GM12878 (cell line): ENCODE data around the gene IGLL1. TPM values are rescaled to one million over a fixed set of nuclear protein-coding genes. Genes with fewer than 3 reads are reported as not detected.

Source experiments
- ATAC-seq: fragments of 200-7000 bp; cut with Tn5 transposase; 3 replicates; pipeline ENCODE4 v1.9.1; 2020; ENCODE audit warnings: mild to moderate bottlenecking, moderate library complexity
- BruUV-seq: library from RNA; stranded (reverse); fragments of 400-500 nt; replicated peaks from 2 replicates; lab custom pipeline; 2021; lab: Mats Ljungman, UMichigan
- CTCF ChIA-PET: fragments of 300-600 bp; sonication (Branson Sonifier 250); formaldehyde crosslinking; extraction: SDS; loops from one replicate; lab custom pipeline; 2021; ENCODE audit warnings: inconsistent platforms; lab: Yijun Ruan, JAX
- POLR2A ChIA-PET: fragments of 350-600 bp; formaldehyde crosslinking; extraction: SDS; loops from one replicate; lab custom pipeline; 2021; ENCODE audit warnings: inconsistent platforms; lab: Charles Lee
- RAD21 ChIA-PET: fragments of 300-600 bp; sonication (Branson Sonifier 250); formaldehyde crosslinking; loops from one replicate; lab custom pipeline; 2023; ENCODE audit warnings: antibody characterized with exemption; ENCODE audit not compliant: unreplicated experiment; lab: Charles Lee
- SMC1A ChIA-PET: fragments of 300-600 bp; sonication (Branson Sonifier 250); formaldehyde crosslinking; loops from one replicate; lab custom pipeline; 2023; ENCODE audit not compliant: unreplicated experiment, uncharacterized antibody; lab: Charles Lee
- DNase-seq: peaks from one replicate; pipeline ENCODE4 v3.0.0-alpha.2; 2011; ENCODE audit warnings: low read depth, low spot score
- FAIRE-seq: peaks from 3 replicates; lab custom pipeline; 2011; peaks lifted over from hg19 to GRCh38; lab: Jason Lieb, UNC
- H2AFZ ChIP-seq: 2 replicates; pipeline ENCODE4 v1.6.0; 2011; ENCODE audit warnings: low read depth, low read length, control low read depth; ENCODE audit not compliant: control insufficient read depth
- H3K27ac ChIP-seq: 2 replicates; pipeline ENCODE4 v1.5.1; 2011; ENCODE audit warnings: control low read depth; ENCODE audit not compliant: control insufficient read depth, insufficient read depth
- H3K27me3 ChIP-seq, 2 experiments: replicated peaks in 1 of 2; 2 replicates each; pipeline versions ENCODE4 v1.6.0 to v1.6.1; 2011; ENCODE audit warnings: low read length in 1 of 2; ENCODE audit not compliant: control insufficient read depth in 2 of 2, insufficient read depth in 2 of 2
- H3K36me3 ChIP-seq, 2 experiments: 2 replicates each; pipeline ENCODE4 v1.5.1; 2011; ENCODE audit warnings: low read length in 1 of 2; ENCODE audit not compliant: control insufficient read depth in 2 of 2, insufficient read depth in 2 of 2
- H3K4me1 ChIP-seq: 2 replicates; pipeline ENCODE4 v1.6.1; 2011; ENCODE audit warnings: mild to moderate bottlenecking, low read length, moderate library complexity, mixed read lengths; ENCODE audit not compliant: control insufficient read depth, insufficient read depth
- H3K4me2 ChIP-seq: 2 replicates; pipeline ENCODE4 v1.6.0; 2011; ENCODE audit warnings: control low read depth; ENCODE audit not compliant: control insufficient read depth, insufficient read depth
- H3K4me3 ChIP-seq: fragments of 200-600 bp; sonication (generic); 2 replicates; pipeline ENCODE4 v1.5.1; 2016
- H3K79me2 ChIP-seq: 2 replicates; pipeline ENCODE4 v1.6.0; 2011; ENCODE audit warnings: low read length; ENCODE audit not compliant: control insufficient read depth, insufficient read depth
- H3K9ac ChIP-seq: 2 replicates; pipeline ENCODE4 v1.8.0; 2011; ENCODE audit warnings: low read length, control low read depth, mixed read lengths; ENCODE audit not compliant: control insufficient read depth, insufficient read depth
- H3K9me3 ChIP-seq: replicated peaks from 3 replicates; pipeline ENCODE4 v1.5.1; 2011; ENCODE audit warnings: mild to moderate bottlenecking, low read length; ENCODE audit not compliant: control insufficient read depth, insufficient read depth
- H4K20me1 ChIP-seq: 2 replicates; pipeline ENCODE4 v1.6.0; 2011; ENCODE audit not compliant: control insufficient read depth, insufficient read depth
- CEBPB ChIP-seq, 2 experiments: fragments of 150-350 bp in 1 of 2; IDR thresholded peaks; 2 replicates each; pipeline ENCODE4 v1.6.1; 2012 to 2014; ENCODE audit warnings: low read depth in 2 of 2, low read length in 2 of 2, borderline replicate concordance in 1 of 2, inconsistent platforms in 1 of 2
- HDAC6 ChIP-seq: fragments of 200-600 bp; sonication (generic); IDR thresholded peaks from one replicate; pipeline ENCODE4 v1.8.0; 2017; ENCODE audit warnings: antibody characterized with exemption; ENCODE audit not compliant: unreplicated experiment
- HDGF ChIP-seq: fragments of 450-650 bp; IDR thresholded peaks from 2 replicates; pipeline ENCODE4 v1.6.1; 2016; ENCODE audit warnings: antibody characterized with exemption
- NR2C1 ChIP-seq: fragments of 450-650 bp; IDR thresholded peaks from 2 replicates; pipeline ENCODE4 v1.6.1; 2017; ENCODE audit warnings: antibody characterized with exemption, mild to moderate bottlenecking, moderate library complexity
- POLR2AphosphoS5 ChIP-seq: IDR thresholded peaks from 2 replicates; pipeline ENCODE4 v1.6.1; 2011; ENCODE audit warnings: mild to moderate bottlenecking, low read length, inconsistent platforms
- RAD21 ChIP-seq: IDR thresholded peaks from 2 replicates; pipeline ENCODE4 v1.6.1; 2011; ENCODE audit warnings: mild to moderate bottlenecking, low read depth, low read length, moderate library complexity; ENCODE audit not compliant: insufficient read depth
- RCOR1 ChIP-seq: conservative IDR thresholded peaks from 2 replicates; pipeline ENCODE4 v1.6.1; 2012; ENCODE audit warnings: low read depth, low read length, improper control_type of control experiment
- SKIL ChIP-seq: fragments of 450-650 bp; IDR thresholded peaks from 2 replicates; pipeline ENCODE4 v1.6.1; 2017; ENCODE audit warnings: mild to moderate bottlenecking, low read depth, inconsistent platforms; ENCODE audit not compliant: poor library complexity, severe bottlenecking
- SREBF1 ChIP-seq: IDR thresholded peaks from 2 replicates; pipeline ENCODE4 v1.6.1; 2012; ENCODE audit warnings: mild to moderate bottlenecking, low read length
- TBL1XR1 ChIP-seq: IDR thresholded peaks from 2 replicates; pipeline ENCODE4 v1.6.1; 2012; ENCODE audit warnings: low read depth, low read length, improper control_type of control experiment
- ZBED1 ChIP-seq: IDR thresholded peaks from 2 replicates; pipeline ENCODE4 v1.6.1; 2016; ENCODE audit warnings: borderline replicate concordance
- ZZZ3 ChIP-seq: IDR thresholded peaks from 2 replicates; pipeline ENCODE4 v1.6.1; 2011; ENCODE audit warnings: low read depth; ENCODE audit not compliant: control insufficient read depth, insufficient read length
- WGBS: methylation state at CpG from one replicate; pipeline ENCODE4 v1.1.6; 2016; ENCODE audit warnings: low lambda C conversion rate; ENCODE audit not compliant: insufficient replicate concordance, insufficient coverage; ENCODE audit errors: missing lambda C conversion rate; 5-methylcytosine and 5-hydroxymethylcytosine counted together
- in situ Hi-C: fragments of 300-500 bp; cut with MboI; formaldehyde crosslinking; loops from 9 replicates; pipeline ENCODE4 v1.14.3; 2018; ENCODE audit warnings: mixed read lengths
- intact Hi-C: fragments of 100-400 bp; cut with micrococcal nuclease; formaldehyde crosslinking; loops from one replicate; pipeline ENCODE4 v1.14.2; 2022; ENCODE audit not compliant: unreplicated experiment
- polyA plus RNA-seq, 11 experiments: library from polyadenylated mRNA; depleted of rRNA in 4 of 11; unstranded in 6 of 11; stranded (reverse) in 5 of 11; fragments of >200 nt; fragmentation: Nextera tagmentation in 4 of 11; fragmentation: Illumina TruSeq in 1 of 11; extraction: Ambion mirVana in 4 of 11; extraction: Trizol in 1 of 11; gene quantifications; 1 replicate in 1 of 11; 2 replicates in 10 of 11; pipeline versions ENCODE4 v1.2.1 to v1.2.3, GENCODE V29; 2011 to 2016; ENCODE audit warnings: inconsistent platforms in 2 of 11, missing spikeins in 2 of 11, low read depth in 1 of 11
- total RNA-seq, 4 experiments: library from RNA; depleted of rRNA in 3 of 4; stranded (reverse); fragments of >200 nt in 3 of 4; fragmentation: Illumina TruSeq in 1 of 4; extraction: Trizol in 1 of 4; gene quantifications; 2 replicates each; pipeline versions ENCODE4 v1.2.1 to v1.2.3, GENCODE V29; 2013 to 2021
- TF ChIP-seq, protein P1 (sequence below): fragments of 450-650 bp; IDR thresholded peaks from 2 replicates; pipeline ENCODE4 v1.6.1; 2017; ENCODE audit warnings: mild to moderate bottlenecking, moderate library complexity
- TF ChIP-seq, protein P2 (sequence below): fragments of 450-650 bp; IDR thresholded peaks from 2 replicates; pipeline ENCODE4 v1.6.1; 2018; ENCODE audit warnings: mild to moderate bottlenecking, low read depth, moderate library complexity; ENCODE audit not compliant: partially characterized antibody

IGLL1 gene
- total and polyA plus RNA-seq, 10 of the 15 experiments (the other 5 are each of a cell fraction or from before 2014, with no cell fraction given) = not detected

DNA sequence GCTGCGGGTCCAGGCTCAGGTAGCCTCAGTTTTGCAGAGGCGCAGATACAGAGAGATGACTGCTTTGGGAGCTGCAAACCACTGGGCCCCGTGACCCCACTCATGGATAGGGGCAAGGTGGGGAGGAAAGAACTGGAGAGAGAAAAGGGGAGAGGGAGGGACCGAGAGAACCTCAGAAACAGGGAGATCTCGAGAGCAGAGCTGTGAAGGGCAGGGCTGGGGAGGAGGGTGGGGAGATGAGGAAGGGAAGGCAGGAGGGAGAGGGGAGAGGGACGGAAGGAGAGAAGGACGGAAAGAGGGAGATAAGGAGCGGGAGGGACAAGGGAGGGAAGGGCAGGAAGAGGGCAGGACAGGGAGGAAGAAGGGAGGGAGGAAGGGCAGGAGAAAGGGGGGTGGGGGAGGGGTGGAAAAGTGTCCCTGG, 46.3 kb downstream of the IGLL1 start:
- Histone ChIP-seq H2AFZ (no peak overlapping the region), H3K27ac (no peak overlapping the region)
- TF ChIP-seq, protein P1, sequence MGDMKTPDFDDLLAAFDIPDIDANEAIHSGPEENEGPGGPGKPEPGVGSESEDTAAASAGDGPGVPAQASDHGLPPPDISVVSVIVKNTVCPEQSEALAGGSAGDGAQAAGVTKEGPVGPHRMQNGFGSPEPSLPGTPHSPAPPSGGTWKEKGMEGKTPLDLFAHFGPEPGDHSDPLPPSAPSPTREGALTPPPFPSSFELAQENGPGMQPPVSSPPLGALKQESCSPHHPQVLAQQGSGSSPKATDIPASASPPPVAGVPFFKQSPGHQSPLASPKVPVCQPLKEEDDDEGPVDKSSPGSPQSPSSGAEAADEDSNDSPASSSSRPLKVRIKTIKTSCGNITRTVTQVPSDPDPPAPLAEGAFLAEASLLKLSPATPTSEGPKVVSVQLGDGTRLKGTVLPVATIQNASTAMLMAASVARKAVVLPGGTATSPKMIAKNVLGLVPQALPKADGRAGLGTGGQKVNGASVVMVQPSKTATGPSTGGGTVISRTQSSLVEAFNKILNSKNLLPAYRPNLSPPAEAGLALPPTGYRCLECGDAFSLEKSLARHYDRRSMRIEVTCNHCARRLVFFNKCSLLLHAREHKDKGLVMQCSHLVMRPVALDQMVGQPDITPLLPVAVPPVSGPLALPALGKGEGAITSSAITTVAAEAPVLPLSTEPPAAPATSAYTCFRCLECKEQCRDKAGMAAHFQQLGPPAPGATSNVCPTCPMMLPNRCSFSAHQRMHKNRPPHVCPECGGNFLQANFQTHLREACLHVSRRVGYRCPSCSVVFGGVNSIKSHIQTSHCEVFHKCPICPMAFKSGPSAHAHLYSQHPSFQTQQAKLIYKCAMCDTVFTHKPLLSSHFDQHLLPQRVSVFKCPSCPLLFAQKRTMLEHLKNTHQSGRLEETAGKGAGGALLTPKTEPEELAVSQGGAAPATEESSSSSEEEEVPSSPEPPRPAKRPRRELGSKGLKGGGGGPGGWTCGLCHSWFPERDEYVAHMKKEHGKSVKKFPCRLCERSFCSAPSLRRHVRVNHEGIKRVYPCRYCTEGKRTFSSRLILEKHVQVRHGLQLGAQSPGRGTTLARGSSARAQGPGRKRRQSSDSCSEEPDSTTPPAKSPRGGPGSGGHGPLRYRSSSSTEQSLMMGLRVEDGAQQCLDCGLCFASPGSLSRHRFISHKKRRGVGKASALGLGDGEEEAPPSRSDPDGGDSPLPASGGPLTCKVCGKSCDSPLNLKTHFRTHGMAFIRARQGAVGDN = no peak
- TF ChIP-seq, protein P2, sequence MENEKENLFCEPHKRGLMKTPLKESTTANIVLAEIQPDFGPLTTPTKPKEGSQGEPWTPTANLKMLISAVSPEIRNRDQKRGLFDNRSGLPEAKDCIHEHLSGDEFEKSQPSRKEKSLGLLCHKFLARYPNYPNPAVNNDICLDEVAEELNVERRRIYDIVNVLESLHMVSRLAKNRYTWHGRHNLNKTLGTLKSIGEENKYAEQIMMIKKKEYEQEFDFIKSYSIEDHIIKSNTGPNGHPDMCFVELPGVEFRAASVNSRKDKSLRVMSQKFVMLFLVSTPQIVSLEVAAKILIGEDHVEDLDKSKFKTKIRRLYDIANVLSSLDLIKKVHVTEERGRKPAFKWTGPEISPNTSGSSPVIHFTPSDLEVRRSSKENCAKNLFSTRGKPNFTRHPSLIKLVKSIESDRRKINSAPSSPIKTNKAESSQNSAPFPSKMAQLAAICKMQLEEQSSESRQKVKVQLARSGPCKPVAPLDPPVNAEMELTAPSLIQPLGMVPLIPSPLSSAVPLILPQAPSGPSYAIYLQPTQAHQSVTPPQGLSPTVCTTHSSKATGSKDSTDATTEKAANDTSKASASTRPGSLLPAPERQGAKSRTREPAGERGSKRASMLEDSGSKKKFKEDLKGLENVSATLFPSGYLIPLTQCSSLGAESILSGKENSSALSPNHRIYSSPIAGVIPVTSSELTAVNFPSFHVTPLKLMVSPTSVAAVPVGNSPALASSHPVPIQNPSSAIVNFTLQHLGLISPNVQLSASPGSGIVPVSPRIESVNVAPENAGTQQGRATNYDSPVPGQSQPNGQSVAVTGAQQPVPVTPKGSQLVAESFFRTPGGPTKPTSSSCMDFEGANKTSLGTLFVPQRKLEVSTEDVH = no peak
- no peak for TF ChIP-seq ZBED1
- no peak for TF ChIP-seq RCOR1
- no peak for TF ChIP-seq HDGF
- no peak for TF ChIP-seq POLR2AphosphoS5
- TF ChIP-seq TBL1XR1 = no peak
- TF ChIP-seq CEBPB (IDR thresholded peaks at IDR 0.05; ENCODE audit: borderline replicate concordance in 1 of 2, low read depth in 2 of 2, low read length in 2 of 2) = no peak
- no peak for TF ChIP-seq NR2C1
- no peak for TF ChIP-seq HDAC6
- TF ChIP-seq RAD21 = no peak
- no peak for TF ChIP-seq ZZZ3
- TF ChIP-seq SREBF1 = no peak
- TF ChIP-seq SKIL = no peak

More for the DNA sequence above, 46.3 kb downstream of the IGLL1 start:
- SMC1A ChIA-PET = no interaction called here
- no peaks in the 10 kb centered on the region for H3K36me3 ChIP-seq
- 72% methylated on average over 4 of the region's 8 CpGs for WGBS
- in situ Hi-C loops = no loop called here
- no peak overlapping the region for H3K9ac ChIP-seq
- DNase-seq (no peak), ATAC-seq (no peak), FAIRE-seq (no peak)
- no peaks in the 10 kb centered on the region for H3K79me2 ChIP-seq
- H3K27me3 ChIP-seq = peaks cover 0 to 2% of the 10 kb centered on the region in 2 experiments; a peak in 3 of 4 replicates
- BruUV-seq = no TSS peak
- no peak overlapping the region for H3K4me2 ChIP-seq
- intact Hi-C loops = loop anchor here (10.0 kb wide), 1 partner anchor 219 kb away; no protein-coding TSS in a partner anchor
- POLR2A ChIA-PET = no interaction called here
- H3K4me3 ChIP-seq = no peak overlapping the region
- RAD21 ChIA-PET = no interaction called here
- H3K9me3 ChIP-seq = no peaks in the 10 kb centered on the region
- CTCF ChIA-PET = interaction anchor here (0.7 kb wide), 1 partner anchor 148 kb away, joined by 3 read pairs; no protein-coding TSS in a partner anchor
- no peaks in the 10 kb centered on the region for H3K4me1 ChIP-seq
- H4K20me1 ChIP-seq = no peaks in the 10 kb centered on the region
